HG02973 (cell line): ENCODE results near the gene ZNF529.

Experiments used
- ATAC-seq: cut with Tn5 transposase; IDR thresholded peaks from one replicate; pipeline ENCODE4 v1.9.1; 2021; ENCODE audit warnings: moderate library complexity; ENCODE audit not compliant: unreplicated experiment

The ZNF529 gene

GRCh38 chr19:36514012-36514612 lies 59.0 kb downstream of the ZNF529 start:
- ATAC-seq, result no peak

DNA sequence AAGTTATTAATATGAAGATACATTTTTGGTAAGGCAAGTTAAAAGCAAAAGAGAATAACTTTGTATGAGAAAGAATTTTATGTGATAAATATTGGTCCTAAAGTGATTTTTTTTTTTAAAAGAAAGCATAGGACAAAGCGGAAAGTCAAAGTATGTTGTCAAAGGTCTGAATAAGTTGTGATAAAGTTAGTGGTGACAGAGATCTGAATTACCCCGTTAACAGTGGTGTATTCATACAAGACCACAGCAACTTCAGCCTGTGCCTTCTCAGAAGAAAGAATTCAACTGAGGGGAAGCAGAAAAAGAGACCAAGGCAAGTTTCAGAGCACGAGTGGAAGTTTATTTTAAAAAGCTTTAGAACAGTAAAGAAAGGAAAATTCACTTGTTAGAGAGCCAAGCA lies 64.8 kb downstream of the ZNF529 start:
- no peak for ATAC-seq

DNA sequence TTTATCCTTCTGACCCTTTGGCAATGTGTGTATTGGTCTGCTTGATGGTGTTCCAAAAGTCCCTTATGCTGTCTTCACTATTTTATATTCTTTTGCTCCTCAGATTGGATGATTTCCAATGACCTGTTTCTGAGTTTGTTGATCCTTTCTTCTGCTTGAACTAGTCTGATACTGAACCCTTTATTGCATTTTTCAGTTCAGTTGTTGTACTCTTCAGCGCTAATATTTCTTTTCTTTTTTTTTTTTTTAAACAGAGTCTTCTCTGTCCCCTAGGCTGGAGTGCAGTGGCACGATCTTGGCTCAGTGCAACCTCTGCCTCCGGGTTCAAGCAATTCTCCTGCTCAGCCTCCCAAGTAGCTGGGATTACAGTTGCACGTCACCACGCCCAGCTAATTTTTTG lies 71.1 kb downstream of the ZNF529 start:
- ATAC-seq, result no peak

DNA sequence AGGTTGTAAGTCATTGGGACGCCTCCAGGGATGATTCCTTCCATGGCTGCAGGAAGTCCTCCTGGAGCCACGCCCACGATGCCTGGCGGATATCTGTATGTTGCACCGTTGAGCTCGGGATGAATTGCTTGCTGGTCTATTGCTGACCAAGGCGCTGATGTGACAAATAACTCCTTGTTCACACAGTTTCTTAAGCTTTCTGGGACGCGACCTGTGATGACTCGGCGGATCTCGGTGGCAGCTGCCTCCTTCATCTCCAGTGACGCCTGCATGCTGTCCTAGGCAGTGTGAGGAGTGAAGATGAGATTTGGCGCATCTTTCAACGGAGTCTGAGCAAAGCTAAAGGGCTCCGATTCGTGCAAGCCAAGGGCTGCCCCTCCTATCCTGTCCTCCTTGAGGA lies 76.1 kb downstream of the ZNF529 start:
- ATAC-seq, result no peak
